ENCODE results near the gene TMEM272.

GRCh38 chr13:51825681-51826254 is 19.2 kb downstream of the TMEM272 start:
- TF ChIP-seq CTCF (IDR thresholded peaks at IDR 0.05), result no peak
- TF ChIP-seq ZFX (IDR thresholded peaks at IDR 0.05; ENCODE audit: borderline replicate concordance), result no peak
